ENCODE measurements around the gene CNBP. TPM values are rescaled to one million over a fixed set of nuclear protein-coding genes. Genes with fewer than 3 reads are reported as not detected.
"Not testable (repeated sequence)": the region's sequence is repeated elsewhere in the genome, so short reads cannot be mapped to it uniquely, and the experiment has no call there.

Gene CNBP
- total RNA-seq, result 311 and 330 TPM in 2 replicates

DNA sequence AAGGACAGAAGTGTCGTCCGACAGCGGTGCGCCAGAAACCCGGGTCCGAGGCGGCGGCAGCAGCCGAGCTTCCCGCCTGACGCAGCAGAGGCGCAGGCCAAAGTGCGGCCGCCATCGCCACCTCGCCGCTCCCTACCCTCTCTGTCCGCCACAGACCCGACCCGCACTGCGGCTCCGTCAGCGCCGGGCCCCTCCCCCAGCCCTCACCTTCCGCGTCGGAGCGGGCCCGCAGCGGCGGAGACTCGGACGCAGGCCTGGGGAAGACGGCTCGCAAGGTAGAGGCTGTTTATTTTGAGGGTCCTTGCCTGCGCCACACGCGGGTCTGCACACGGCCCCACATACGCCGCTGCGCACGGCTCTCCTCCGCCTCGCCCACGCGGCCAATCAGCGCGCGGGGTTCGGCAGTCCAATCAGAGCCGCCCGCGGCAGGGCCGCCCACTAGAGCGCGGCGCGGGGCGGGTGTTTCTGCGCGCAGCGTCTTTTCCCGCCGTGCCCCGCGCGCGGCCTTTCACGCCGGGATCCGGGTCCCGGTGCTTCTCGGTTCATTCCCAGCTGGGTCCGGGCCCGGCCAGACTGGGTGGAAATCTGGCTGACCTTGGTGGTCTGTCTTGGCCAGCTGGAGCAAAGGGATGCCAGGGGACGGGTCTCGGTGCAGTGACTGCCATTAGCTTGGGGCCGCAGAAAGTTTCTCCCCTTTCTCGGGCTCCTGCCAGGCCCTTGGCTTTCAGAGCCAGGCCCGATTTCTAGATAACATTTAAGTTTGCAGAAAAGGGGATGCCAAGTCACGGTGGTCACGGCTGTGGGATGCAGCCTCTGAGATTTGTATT is at the start of gene CNBP:
TSS of gene CNBP (minus strand) at position 328 of the 827 bp plus-strand sequence. CDS start 12,139 bp downstream, outside the sequence.
- intact Hi-C loops (cut with micrococcal nuclease), result loop anchor here (1.0 to 10.0 kb wide), 16 partner anchors 22 to 459 kb away; partner anchors contain the start of genes ACAD9, CFAP92, COPG1 and HMCES

DNA sequence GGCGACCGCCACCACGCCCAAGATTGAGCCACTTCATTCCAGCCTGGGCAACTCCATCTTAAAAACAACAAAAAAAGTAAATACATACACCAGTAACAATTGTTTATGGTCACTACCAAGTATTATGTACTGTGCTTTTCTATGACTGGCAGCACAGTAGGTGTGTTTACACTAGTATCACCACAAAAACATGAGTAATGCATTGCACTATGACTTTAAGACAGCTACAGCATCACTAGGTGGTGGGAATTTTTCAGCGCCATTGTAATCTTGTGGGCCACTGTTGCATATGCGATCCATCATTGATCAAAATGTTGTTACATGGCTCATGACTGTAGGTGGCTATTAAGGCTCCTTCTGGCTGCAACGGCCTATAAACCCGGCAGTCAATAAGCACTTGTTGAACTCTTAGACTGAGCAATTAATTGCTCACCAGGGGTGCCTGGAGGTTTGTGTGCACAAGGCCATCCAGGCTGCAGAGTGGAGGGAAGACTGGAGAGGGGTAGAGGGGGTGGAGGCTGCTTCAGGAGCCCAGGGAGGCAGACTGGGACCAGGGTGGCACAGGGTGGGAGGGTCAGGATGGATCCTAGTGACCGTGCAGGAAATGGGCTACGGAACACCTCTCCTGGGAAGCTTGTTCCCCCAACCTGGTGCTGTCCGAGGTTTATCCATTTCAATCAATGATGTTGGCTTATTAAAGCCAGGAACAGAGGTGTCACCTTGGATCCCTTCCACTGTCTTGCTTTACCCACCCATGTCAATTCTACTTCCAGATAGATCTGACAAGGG is 47.8 kb upstream of the CNBP start:
- intact Hi-C loops (cut with micrococcal nuclease), result loop anchor here (2.0 kb wide), 1 partner anchor 13 kb away; no protein-coding TSS in a partner anchor

DNA sequence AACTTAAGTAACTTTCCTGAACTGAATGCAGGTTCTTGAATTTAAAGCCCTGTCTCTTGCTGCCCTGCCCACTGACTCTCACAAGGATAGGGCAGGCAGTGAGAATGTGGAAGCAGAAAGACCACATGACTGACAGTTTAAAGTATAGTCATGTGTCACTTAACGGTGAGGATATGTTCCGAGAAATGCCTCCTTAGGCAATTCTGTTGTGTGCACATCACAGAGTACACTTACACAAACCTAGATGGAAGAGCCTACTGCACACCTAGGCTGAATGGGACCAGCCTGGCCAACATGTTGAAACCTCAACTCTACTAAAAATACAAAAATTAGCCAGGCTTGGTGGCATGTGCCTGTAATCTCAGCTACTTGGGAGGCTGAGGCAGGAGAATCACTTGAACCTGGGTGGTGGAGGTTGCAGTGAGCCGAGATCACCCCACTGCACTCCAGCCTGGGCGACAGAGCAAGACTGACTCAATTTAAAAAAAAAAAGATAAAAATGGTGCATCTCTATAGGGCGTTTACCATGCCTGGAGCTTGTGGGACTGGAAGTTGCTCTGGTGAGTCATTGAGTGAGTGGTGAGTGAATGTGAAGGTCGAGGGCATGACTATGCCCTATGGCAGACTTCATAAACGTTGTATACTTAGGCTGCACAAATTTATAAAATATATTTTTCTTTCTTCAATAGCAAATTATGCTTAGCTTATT is 46.8 kb upstream of the CNBP start:
- intact Hi-C loops (cut with micrococcal nuclease), result loop anchor here (1.0 to 2.0 kb wide), 4 partner anchors 9 to 46 kb away; partner anchors contain the start of gene COPG1

DNA sequence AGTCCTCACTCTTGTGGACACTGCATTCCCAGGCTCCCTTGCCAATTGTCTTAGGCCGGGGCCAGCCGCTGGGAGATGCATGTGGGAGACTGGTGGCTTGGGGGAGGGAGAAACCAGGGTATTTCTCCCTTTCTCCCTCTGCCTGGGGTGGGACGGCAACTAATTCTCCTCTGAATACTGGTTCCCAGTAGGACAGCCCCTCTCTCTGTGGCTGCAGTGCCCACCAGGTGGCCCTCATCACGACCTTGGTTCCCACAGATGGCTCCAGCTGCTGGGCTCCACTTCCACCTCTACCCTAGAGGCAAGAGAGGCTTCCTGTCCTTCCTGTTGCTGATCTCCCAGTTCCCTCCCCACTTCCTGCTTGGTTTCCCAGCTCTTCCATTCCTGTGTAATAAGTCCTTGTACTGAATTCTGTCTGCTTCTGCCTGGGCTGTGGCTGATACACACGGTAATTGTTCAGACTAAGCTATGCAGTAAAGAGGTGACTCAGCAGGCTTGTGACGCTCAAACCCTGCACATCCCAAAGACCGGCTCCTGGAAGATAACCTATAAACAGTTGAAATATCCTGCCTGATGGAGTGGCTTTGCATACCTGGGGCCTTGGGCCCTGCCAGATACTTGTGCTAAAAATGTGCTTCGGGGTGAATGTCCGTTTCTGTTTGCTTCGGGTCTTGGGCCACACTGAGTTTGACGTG is 45.3 kb upstream of the CNBP start:
- intact Hi-C loops (cut with micrococcal nuclease), result no loop called here

DNA sequence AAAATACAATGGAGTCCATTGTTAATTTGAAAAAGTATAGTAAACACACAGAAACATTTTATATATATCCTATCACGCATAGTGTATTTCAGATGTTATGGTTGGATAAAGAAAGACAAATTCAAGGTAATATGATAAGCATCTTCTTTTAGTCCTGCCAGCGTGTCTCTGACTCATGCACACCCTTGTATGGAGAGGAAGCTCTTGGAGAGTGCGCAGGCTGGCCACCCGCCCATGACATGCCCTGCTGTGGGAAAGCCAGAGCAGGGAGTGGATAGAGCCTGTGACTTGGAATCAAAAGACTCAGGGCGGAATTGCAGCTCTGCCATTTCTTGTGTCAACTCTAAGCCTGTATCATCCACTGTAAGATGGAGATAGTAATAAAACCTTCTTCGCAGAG is 42.7 kb upstream of the CNBP start:
- intact Hi-C loops (cut with micrococcal nuclease), result no loop called here

DNA sequence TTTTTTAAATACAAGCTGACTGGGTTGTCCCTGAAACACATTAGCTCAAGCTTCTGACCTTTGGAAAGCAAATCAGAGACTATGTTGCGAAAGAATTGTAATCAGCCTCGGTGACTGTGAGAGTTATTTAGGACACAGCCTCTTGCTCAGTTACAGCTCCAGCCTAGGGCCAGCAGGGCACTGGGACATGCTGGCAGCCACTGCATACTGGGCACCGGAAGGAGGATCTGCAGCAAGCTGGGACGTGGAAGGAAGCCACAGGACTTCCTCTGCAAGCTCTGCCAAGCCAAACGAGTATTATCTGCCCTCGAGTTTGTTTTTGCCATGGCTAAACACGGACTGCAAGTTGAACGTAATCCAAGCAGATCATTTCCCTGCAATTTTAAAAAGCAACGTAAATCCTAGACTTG is 41.3 kb upstream of the CNBP start:
- intact Hi-C loops (cut with micrococcal nuclease), result no loop called here

DNA sequence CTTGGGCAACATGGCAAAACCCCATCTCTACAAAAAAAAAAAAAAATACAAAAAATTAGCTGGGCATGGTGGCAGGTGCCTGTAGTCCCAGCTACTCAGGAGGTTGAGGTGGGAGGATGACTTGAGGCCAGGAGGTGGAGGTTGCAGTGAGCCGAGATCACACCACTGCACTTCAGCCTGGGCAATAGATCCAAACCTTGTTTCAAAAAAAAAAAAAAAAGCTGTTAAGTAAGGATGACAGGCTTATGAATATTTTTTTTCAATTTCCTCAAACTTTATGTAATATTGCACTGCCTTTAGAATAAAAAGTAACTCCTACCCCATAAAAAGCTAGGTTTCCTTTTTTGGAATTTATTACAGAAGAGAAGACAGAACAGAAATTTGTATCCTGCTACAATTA is 40.7 kb upstream of the CNBP start:
- intact Hi-C loops (cut with micrococcal nuclease), result not testable (repeated sequence)

DNA sequence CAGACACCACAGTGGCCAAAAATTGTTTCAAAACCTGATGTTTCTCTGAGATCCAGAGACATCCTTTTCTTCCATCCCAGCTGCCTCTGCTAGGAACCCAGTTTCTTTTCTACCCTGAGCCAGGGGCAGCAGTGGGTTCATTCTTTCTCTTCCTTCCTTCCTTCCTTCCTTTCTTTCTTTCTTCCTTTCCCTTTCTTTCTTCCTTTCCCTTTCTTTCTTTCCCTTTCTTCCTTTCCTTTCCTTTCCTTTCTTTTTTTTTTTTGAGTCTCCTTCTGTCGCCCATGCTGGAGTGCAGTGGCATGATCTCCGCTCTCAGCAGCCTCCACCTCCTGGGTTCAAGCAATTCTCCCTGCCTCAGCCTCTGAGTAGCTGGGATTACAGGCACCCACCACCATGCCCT is 35.0 kb upstream of the CNBP start:
- intact Hi-C loops (cut with micrococcal nuclease), result no loop called here

DNA sequence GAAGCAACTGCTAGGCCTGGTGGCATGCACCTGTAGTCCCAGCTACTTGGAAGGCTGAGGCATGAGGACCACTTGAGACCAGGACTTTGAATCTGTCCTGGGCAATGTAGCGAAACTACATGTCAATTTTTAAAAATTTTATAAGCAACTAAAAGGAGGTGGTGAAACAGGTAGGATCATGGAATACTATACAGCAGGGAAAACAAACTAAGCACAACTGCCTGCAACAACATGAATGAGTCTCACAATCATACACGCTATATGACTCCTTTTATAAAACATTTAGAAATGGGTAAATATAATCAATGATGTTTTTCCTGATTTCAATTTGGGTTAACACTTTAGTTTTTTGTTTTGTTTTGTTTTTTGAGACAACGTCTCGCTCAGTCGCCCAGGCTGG is 29.5 kb upstream of the CNBP start:
- intact Hi-C loops (cut with micrococcal nuclease), result no loop called here

DNA sequence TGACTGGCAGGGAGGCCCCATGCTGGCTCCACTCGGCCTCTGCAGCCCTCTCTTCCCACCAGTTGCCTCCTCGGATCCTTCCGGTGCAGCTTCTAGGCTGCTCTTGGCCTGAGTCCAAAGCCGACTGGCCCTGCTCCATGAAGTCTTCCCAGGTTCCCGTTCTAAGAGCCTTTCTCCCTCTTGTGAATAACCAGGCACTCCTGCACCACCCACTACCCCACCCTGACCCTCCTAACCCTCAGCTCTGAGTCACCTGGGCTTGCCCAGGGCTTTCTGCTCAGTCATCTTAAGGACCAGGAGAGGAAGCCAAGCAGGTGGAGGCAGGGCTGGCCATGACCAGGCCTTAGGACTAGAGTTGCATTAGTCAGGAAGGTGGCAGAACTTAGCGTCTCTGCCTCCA is 28.1 kb upstream of the CNBP start:
- intact Hi-C loops (cut with micrococcal nuclease), result no loop called here

DNA sequence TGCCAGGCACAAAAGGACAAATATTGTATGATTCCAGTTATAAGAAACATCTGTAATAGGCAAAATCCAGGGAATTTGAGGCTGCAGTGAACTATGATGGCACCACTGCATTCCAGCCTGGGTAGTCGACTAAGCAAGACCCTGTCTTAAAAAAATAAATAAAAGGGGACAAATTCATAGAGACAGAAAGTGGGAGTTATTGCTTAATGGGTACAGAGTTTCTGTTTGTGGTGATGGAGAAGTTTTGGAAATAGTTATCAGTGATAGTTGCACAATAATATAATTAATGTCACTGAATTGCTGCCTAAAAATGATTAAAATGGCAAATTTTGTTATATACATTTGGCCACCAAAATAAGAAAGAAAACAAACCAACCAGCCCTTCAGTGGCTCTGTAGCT is 27.6 kb upstream of the CNBP start:
- intact Hi-C loops (cut with micrococcal nuclease), result no loop called here

DNA sequence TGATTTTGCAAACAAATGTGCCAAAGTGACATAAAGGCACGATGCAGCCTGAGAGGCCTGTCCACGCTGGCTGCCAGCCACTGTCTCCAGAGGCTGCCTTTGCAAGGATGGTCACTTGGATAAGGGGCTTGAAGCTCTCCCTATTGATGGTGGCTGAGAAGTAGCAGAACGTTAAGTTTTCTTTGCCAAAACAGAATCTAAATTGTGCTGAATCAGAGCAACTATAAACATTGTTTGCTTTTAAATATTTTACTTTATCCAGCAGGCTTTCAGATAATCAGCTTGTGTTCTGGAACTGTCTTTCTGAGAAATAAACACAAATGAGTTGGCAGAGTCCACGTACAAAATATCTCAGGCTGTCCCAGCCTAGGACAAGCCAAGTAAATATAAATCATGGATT is 23.8 kb upstream of the CNBP start:
- intact Hi-C loops (cut with micrococcal nuclease), result no loop called here

DNA sequence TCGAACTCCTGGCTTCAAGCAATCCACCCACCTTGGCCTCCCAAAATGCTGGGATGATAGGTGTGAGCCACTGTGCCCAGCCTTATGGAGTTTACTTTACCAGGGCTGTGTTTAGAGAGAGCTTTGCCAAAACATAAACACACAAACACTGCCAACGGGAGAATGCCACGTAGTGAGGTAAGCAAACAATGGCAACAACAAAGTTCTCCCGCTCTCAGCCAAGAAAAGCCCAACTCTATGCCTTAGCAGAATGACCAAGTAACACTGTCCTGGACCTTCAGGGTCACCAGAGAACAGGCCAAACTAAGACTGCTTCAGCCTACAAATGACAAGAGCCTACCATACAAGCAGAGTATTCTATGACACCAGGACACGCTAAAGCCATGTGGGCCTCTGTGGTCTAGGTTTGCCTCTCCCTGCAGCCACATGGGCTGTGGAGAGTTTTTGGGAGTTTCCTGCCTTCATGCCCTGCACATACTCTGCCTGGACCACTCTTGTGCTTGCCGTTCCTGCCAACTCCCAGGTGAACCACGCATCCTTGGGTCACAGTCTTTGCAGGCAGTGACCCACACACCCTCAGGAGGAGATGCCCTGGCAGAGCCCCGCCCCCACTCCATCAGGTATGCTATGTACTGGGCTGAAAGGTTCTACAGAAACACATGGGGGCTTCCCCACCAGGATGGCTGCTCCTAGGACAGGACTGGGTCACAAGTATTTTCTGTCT is 21.6 kb upstream of the CNBP start:
- intact Hi-C loops (cut with micrococcal nuclease), result no loop called here

DNA sequence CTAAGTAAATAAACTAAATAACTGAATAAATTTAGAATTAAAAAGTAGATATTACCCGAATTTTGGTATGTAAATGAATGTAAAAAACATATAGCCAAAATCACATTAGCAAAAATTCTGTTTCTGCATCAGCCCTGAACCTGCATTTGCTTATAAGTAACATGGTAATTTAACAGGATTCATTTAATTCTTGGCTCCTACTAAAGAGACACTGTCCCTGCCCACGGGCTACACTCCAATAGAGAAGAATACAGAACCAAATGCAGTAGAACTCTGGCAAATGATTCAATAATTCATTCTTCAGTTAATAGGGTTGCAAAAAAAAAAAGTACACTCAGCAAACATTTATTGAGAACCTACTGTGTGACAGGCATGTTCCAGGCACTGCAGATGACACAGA is 20.8 kb upstream of the CNBP start:
- intact Hi-C loops (cut with micrococcal nuclease), result no loop called here

DNA sequence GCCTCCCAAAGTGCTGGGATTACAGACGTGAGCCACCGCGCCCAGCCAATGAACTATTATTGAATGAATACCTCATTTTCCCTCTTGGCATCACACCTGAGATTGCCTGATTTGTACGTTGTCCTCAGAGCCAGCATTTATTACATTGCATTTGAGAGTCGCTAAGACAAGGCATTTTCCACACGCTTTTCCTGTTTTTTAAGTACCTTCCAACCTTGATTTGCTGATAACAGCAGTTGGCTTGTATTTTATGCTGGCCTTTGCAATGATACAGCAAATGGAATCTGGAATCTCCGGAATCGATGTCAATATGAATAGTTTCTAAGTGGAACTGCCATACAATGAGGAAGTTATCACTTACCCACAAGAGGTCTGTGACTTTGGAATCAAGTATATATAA is 15.7 kb upstream of the CNBP start:
- intact Hi-C loops (cut with micrococcal nuclease), result no loop called here

DNA sequence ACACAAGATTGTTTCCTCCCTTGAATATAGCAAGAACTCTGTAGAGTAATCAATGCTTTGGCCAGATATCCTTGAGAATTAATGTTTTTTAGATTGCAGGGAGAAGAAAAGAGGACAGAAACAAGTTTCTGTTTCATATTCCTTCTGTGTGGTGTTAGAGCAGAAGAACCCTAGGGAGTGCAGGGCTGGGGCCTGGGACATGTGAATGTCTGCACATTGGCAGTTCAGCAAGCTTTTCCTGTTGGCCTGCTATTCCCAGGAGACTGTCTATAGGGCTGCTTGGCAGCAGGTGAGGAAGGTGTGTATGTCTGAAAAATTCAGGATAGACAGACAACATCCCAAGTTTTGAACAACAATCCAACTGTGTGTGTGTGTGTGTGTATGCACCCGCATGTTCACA is 13.6 kb upstream of the CNBP start:
- intact Hi-C loops (cut with micrococcal nuclease), result no loop called here

DNA sequence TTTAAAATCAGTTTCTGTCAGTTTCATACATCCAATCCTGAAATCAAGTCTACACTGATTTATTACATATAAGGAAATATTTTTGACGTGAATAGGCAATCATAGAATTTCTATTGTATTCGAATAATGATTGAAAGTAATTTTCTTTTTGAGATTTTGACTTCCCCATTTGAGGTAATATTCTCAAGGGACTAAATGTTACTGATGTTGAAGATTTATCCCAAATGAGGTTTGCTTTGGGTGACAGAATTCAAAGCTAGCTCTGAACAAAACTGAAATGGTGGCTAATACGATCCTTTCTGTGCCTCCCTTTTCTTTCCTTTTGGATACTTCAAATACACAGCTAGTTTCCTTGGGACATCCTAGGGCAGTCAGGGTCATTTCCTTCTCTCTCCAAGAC is 12.9 kb upstream of the CNBP start:
- intact Hi-C loops (cut with micrococcal nuclease), result no loop called here

DNA sequence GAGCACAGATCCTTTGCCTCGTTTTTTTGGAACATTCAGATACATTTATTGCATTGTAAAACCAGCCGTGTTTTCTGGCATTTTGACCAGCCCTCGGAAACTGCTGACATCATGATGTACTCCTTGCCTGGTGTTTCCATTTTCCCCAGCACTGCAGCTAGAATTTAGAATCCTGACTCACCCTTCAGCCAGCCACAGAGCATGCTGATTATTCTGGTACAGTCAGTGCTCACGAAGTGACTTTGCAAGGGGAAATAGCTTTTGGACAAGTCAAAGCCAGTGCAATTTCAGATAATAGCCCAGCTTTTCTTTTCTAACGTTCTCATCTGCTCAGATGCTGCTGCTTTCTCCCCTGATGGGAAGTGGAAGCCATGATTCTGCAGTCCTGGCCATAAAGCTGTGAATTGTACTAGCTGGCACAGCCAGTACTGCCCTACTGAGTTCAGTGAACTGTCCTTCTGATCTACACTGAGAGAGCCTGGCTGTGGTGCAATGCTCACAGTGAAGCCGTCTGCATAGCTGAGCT is 12.1 kb upstream of the CNBP start:
- intact Hi-C loops (cut with micrococcal nuclease), result no loop called here

DNA sequence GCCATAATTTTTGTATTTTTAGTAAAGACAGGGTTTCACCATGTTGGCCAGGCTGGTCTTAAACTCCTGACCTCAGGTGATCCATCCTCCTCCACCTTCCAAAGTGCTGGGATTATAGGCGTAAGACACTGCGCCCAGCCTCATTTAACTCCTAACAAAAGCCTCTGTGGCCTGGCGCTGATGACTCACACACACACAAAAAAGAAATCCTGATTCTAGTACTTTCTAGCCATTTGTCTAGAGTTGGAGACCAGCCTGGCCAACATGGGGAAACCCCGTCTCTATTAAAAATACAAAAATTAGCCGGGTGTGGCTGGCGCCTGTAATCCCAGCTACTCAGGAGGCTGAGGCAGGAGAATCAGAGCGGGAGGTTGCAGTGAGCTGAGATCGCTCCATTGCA is 6.1 kb upstream of the CNBP start:
- intact Hi-C loops (cut with micrococcal nuclease), result loop anchor here (10.0 kb wide), 1 partner anchor 465 kb away; the partner anchor contains the start of gene RAB7A

DNA sequence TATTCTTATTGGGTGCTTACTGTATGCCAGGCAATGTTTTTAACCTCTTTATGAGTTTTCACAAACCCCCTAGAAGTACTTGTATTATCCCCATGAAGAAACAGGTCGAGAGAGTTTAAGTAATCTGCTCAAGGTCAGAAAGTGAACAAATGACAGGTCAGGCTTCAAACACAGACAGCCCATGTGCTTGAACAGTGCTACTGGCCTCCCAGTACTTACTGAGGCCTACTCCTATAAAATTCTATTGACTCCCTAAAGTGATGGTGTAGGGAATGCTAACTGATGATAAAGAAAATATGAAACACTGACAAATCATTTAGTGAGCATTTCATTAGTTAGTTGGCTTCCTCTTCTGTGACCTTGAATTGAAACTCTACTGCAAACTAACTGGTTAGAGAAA is 4.2 kb upstream of the CNBP start:
- intact Hi-C loops (cut with micrococcal nuclease), result loop anchor here (10.0 kb wide), 1 partner anchor 463 kb away; the partner anchor contains the start of gene RAB7A

All from T-helper 1 cell treated with Interleukin-12 subunit alpha and Interleukin-12 subunit beta and Interleukin-4 antibody, amounts not matched to agents 30 ng/mL and 1 ng/mL, for 36 hours (primary cell).